ENCODE results near the gene OCA2.

Gene OCA2

DNA sequence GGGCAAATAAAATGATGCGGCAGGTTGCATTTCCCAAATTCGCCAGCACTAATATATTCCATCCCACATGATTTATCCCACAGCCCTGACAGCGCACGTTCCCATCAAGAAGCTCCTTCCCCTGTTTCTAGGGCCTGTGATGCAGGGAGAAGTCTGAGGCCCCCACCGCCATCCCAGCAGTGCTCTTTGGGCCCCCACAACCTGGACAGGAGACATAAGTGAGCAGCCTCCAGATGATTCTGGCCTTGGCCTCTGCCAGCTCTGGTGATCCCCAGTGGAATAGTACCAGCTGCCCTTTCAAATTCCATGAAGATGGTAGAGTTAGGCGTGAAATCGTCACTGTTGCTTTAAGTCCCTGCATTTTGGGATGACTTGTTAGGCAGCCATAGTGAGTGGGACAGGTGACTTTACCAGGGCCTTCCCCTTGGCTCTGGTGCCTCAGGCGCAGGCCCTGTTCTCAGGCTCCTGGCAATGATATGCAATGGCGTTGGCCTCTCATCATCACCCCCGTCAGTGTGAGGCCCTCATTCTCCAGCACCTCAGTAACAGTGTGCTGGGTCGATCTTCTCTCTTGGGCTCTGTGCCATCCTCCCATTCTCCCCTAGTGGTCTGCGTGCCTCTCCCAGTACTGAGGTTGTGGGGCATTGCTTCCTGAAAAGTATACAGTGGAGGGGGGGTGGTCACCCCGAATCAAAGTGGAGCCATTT lies 263.7 kb downstream of the OCA2 start:
- no peak for DNase-seq

- DNase-seq = no peak
These were observed 264.4 kb downstream of the OCA2 start for GRCh38 chr15:27834684-27835083.

GRCh38 chr15:27833974-27834373 lies 265.1 kb downstream of the OCA2 start:
- no peak for DNase-seq

DNA sequence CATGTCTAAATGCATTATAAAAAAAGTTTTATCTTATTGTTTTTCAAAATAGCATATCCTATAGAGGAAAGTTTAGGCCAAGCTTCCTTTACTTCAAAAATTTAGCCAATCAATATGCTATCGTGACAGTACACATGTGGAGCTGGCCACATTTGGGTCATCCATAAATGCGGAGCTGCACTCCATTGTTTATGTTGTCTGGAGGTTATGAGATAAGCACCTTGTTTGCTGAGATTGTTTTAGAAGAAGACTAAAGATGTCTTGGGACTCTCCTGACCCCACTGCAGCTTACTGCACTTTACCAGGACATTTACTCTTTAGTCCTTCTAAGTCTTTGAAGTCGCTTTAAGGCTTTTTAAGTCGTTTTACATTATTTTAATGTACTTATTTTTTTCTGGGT lies 265.9 kb downstream of the OCA2 start:
- DNase-seq = no peak

DNA sequence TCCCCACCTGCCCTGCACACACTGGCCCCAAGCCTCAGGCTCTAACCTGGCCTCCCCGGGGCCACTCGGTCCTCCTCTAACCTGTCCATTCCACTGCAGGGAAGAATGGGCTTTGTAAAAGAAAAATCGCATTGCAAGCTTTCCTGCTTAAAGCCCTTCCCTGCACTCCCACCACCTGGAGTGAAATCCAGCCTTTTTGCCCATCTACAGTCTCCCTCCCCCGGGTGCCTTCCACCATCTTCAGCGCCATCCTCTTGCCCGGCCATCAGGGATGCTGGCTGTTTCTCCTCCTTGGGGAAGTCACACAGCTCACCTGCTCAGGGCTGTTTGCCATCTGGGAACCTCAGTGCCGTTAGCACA lies 266.9 kb downstream of the OCA2 start:
- no peak for DNase-seq

GRCh38 chr15:27831384-27832236 lies 267.5 kb downstream of the OCA2 start:
- DNase-seq = no peak

DNA sequence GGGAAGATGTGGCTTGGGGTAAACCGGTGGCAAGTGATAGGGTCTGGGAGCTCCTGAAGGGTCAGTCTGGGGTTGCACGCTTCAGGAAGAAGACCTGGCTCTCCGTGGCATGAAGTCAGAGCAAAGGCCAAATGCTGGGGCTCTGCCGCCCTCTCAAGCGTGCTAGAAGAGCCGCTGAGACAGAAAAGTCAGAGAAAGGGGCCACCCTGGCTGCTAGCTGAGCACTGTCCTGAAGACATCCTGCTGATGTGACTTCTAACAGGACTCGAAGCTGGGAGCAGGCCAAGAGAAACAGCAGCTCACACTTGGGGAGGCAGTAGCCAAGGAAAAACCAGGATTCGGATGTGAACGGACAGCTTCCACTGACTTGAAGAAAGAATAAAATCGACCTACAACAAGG lies 270.4 kb downstream of the OCA2 start:
- DNase-seq = no peak

- DNase-seq = no peak
These were observed 272.0 kb downstream of the OCA2 start for GRCh38 chr15:27826902-27827714.

DNA sequence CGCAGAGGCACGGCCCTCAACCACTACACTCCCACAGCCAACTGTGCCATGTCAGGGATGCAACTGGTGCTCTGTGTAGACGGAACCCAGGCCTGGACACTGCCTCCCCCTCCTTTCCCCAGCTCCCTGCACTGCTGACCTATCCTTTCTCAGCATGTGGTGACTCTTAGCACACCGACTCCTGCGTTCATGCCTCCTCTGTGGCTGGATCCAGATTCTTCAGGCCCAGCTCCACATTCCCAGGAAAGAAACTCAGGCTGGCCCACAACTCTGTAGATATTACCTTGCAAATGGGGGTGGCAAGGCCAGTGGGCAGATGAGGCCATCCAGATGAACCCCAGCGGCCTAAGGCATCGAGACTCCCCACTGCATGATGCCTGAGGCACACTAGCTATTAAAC lies 272.7 kb downstream of the OCA2 start:
- no peak for DNase-seq

GRCh38 chr15:27824841-27825422 lies 274.2 kb downstream of the OCA2 start:
- no peak for DNase-seq

GRCh38 chr15:27821273-27821672 lies 277.8 kb downstream of the OCA2 start:
- DNase-seq = no peak

DNA sequence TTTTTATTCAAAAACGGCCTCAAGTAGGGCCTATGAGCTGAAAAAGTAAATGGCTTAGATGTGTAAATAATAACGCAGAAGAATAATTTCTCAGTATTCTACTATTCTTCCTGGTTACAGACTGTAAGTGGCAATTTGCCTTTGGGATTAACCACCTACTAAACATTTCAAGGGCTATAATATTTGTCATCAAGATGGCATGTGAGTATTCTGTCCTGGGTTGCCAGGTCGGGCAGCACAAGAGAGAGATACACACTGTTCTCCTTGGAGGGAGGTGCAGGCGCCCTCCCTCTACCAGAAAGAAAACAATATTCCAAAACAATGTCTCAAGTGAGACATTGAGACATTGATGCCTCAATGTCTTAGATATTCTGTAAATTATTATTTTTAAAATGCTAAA lies 278.4 kb downstream of the OCA2 start:
- no peak for DNase-seq

- no peak for DNase-seq
These were observed 278.9 kb downstream of the OCA2 start for GRCh38 chr15:27820232-27820631.

DNA sequence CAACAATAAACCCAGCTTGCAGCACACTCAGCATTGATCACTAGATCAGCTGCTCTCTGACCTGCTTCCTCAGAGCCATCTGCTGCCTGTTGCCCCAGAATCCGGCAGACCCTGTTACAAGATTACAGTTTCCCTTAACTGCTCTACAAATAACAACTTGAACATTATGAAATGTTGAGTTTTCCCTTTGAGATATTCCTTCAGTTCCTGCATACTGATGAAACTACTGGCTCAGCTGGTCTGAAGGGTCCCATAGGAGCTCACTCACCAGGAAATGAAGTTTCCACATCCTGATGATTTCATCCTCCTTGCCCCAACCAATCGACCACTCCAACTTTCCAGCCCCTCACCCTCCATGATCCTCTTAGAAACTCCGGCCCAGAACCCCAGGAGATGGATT lies 281.9 kb downstream of the OCA2 start:
- DNase-seq = no peak

- no peak for DNase-seq
These were observed 282.3 kb downstream of the OCA2 start for GRCh38 chr15:27816790-27817189.

- DNase-seq = no peak
These were observed 284.1 kb downstream of the OCA2 start for GRCh38 chr15:27815035-27815434.

- no peak for DNase-seq
These were observed 286.0 kb downstream of the OCA2 start for GRCh38 chr15:27813139-27813538.

DNA sequence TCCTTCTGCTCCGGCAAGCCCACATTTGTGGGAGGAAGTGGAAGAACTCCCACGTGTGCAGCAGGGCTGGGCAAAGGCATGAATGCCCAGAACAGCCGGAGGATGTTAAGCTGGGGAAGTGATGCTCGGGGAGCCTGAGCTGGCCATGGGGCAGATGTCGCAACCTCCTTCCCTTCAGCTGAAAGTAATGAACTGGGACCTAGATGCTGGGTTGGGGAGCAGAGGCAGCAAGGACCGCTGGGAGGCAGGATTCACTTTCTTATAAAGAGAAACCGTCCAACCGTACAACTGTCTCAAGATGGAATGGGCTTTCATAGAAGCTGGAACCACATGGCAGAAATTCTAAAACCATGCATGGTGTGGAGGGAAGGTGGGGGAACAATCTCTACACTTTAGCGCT lies 290.9 kb downstream of the OCA2 start:
- DNase-seq = no peak

DNA sequence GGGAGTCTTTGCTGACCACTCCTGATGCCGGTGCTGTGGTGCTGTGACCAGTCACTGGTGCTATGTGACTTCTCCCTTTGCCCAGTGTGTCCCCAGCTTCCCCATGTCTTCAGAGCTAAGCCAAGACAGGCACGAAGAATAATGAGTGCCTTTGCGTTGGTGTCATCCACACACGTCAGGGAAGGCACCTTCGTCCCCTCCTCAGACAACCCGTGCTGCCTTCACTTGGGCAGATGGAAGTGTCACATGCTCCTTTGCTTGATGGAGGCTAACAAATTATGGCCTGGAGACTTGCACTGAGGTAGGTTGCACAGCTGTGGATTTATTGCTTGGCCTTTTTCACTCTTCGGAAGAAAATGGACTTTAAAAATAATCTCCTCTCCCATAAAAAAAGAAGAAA lies 291.8 kb downstream of the OCA2 start:
- DNase-seq = no peak

GRCh38 chr15:27806396-27806795 lies 292.7 kb downstream of the OCA2 start:
- no peak for DNase-seq

GRCh38 chr15:27805261-27806220 lies 293.6 kb downstream of the OCA2 start:
- DNase-seq = no peak

Measured in CD4-positive, alpha-beta T cell treated with Interleukin-4 for 1 hour (primary cell).